WTC11 (cell line): ENCODE results near the gene BTBD8. TPM values are rescaled to one million over a fixed set of nuclear protein-coding genes. Genes with fewer than 3 reads are reported as not detected.

Source experiments
- ATAC-seq: fragments of 200-7000 bp; cut with Tn5 transposase; 2 replicates; pipeline ENCODE4 v1.10.0; 2021; ENCODE audit warnings: mild to moderate bottlenecking, moderate library complexity
- CTCF ChIA-PET: fragments of 300-600 bp; sonication (Branson Sonifier 250); formaldehyde crosslinking; loops from one replicate; lab custom pipeline; 2021; ENCODE audit warnings: antibody characterized with exemption; lab: Charles Lee
- POLR2A ChIA-PET: fragments of 350-600 bp; sonication (Branson Sonifier 250); formaldehyde crosslinking; loops from one replicate; lab custom pipeline; 2021; ENCODE audit warnings: antibody characterized with exemption; lab: Charles Lee
- DNase-seq: peaks from one replicate; pipeline ENCODE4 v3.0.0; 2021; ENCODE audit warnings: low spot score
- H3K27ac Mint-ChIP-seq: 2 replicates; pipeline ENCODE4 v1.8.0; 2021; ENCODE audit warnings: mixed read lengths
- H3K27me3 Mint-ChIP-seq: 2 replicates; pipeline ENCODE4 v1.8.0; 2021; ENCODE audit warnings: low read depth, mild to moderate bottlenecking, moderate library complexity, mixed read lengths
- H3K36me3 Mint-ChIP-seq: 2 replicates; pipeline ENCODE4 v1.8.0; 2021; ENCODE audit warnings: mixed read lengths
- H3K4me1 Mint-ChIP-seq: 2 replicates; pipeline ENCODE4 v1.8.0; 2022; ENCODE audit warnings: mixed read lengths
- H3K4me3 Mint-ChIP-seq: 2 replicates; pipeline ENCODE4 v1.8.0; 2021; ENCODE audit warnings: mild to moderate bottlenecking, moderate library complexity, mixed read lengths
- H3K9me3 Mint-ChIP-seq: 2 replicates; pipeline ENCODE4 v1.8.0; 2021; ENCODE audit warnings: mixed read lengths
- AR ChIP-seq: fragments of 250-450 bp; sonication (Bioruptor Pico); IDR thresholded peaks from 2 replicates; pipeline ENCODE4 v1.9.0; 2021; ENCODE audit warnings: mild to moderate bottlenecking
- ATF1 ChIP-seq: sonication (generic); formaldehyde crosslinking; IDR thresholded peaks from 2 replicates; pipeline ENCODE4 v1.8.1; 2023; ENCODE audit warnings: mild to moderate bottlenecking, moderate library complexity, missing genetic modification reagents
- E2F5 ChIP-seq: sonication (generic); formaldehyde crosslinking; IDR thresholded peaks from 2 replicates; pipeline ENCODE4 v1.8.1; 2022; ENCODE audit warnings: mild to moderate bottlenecking, moderate library complexity, missing genetic modification reagents
- ESRRA ChIP-seq: sonication (generic); formaldehyde crosslinking; IDR thresholded peaks from 2 replicates; pipeline ENCODE4 v1.8.1; 2022; ENCODE audit warnings: mild to moderate bottlenecking, missing genetic modification reagents, borderline replicate concordance
- GABPB1 ChIP-seq: sonication (generic); formaldehyde crosslinking; IDR thresholded peaks from 2 replicates; pipeline ENCODE4 v1.8.1; 2023; ENCODE audit warnings: mild to moderate bottlenecking, missing genetic modification reagents
- HMGA2 ChIP-seq: fragments of 250-450 bp; sonication (Bioruptor Pico); IDR thresholded peaks from 2 replicates; pipeline ENCODE4 v1.4.0; 2021; ENCODE audit warnings: mild to moderate bottlenecking, moderate library complexity
- MYBL2 ChIP-seq: sonication (generic); formaldehyde crosslinking; IDR thresholded peaks from 2 replicates; pipeline ENCODE4 v1.8.1; 2023; ENCODE audit warnings: mild to moderate bottlenecking, moderate library complexity, missing genetic modification reagents
- NFE2L1 ChIP-seq: sonication (generic); formaldehyde crosslinking; IDR thresholded peaks from 2 replicates; pipeline ENCODE4 v1.8.1; 2023; ENCODE audit warnings: missing genetic modification reagents
- PRRX2 ChIP-seq: fragments of 250-450 bp; sonication (Bioruptor Pico); IDR thresholded peaks from 2 replicates; pipeline ENCODE4 v1.8.0; 2021; ENCODE audit warnings: mild to moderate bottlenecking
- SMAD4 ChIP-seq: sonication (generic); formaldehyde crosslinking; IDR thresholded peaks from 2 replicates; pipeline ENCODE4 v1.8.0; 2022; ENCODE audit warnings: mild to moderate bottlenecking, missing genetic modification reagents
- SP1 ChIP-seq: sonication (generic); formaldehyde crosslinking; conservative IDR thresholded peaks from 2 replicates; pipeline ENCODE4 v1.8.1; 2022; ENCODE audit warnings: missing genetic modification reagents
- TCF7 ChIP-seq: sonication (generic); formaldehyde crosslinking; IDR thresholded peaks from 2 replicates; pipeline ENCODE4 v1.8.0; 2022; ENCODE audit warnings: mild to moderate bottlenecking, low read depth, missing genetic modification reagents, moderate library complexity
- ZBTB21 ChIP-seq: sonication (generic); formaldehyde crosslinking; IDR thresholded peaks from 2 replicates; pipeline ENCODE4 v1.8.1; 2023; ENCODE audit warnings: mild to moderate bottlenecking, missing genetic modification reagents, borderline replicate concordance
- ZNF121 ChIP-seq: sonication (generic); formaldehyde crosslinking; IDR thresholded peaks from 2 replicates; pipeline ENCODE4 v1.8.0; 2023; ENCODE audit warnings: missing genetic modification reagents
- ZNF219 ChIP-seq: sonication (generic); formaldehyde crosslinking; IDR thresholded peaks from 2 replicates; pipeline ENCODE4 v1.8.0; 2023; ENCODE audit warnings: missing genetic modification reagents, mild to moderate bottlenecking, borderline replicate concordance
- ZNF263 ChIP-seq: sonication (generic); formaldehyde crosslinking; IDR thresholded peaks from 2 replicates; pipeline ENCODE4 v1.8.1; 2022; ENCODE audit warnings: low read depth, mild to moderate bottlenecking, moderate library complexity, missing genetic modification reagents
- ZNF416 ChIP-seq: fragments of 250-450 bp; sonication (Bioruptor Pico); IDR thresholded peaks from 2 replicates; pipeline ENCODE4 v1.9.0; 2021; ENCODE audit warnings: mild to moderate bottlenecking, inconsistent platforms
- ZNF423 ChIP-seq: fragments of 250-450 bp; sonication (Bioruptor Pico); IDR thresholded peaks from 2 replicates; pipeline ENCODE4 v2.1.2; 2022; ENCODE audit warnings: mild to moderate bottlenecking, moderate library complexity
- ZNF532 ChIP-seq: fragments of 250-450 bp; sonication (Bioruptor Pico); IDR thresholded peaks from 2 replicates; pipeline ENCODE4 v1.9.0; 2021; ENCODE audit warnings: mild to moderate bottlenecking, borderline replicate concordance
- ZNF671 ChIP-seq: fragments of 250-450 bp; sonication (Bioruptor Pico); IDR thresholded peaks from 2 replicates; pipeline ENCODE4 v1.8.0; 2021; ENCODE audit warnings: mild to moderate bottlenecking
- total RNA-seq: library from RNA; stranded (reverse); gene quantifications from 3 replicates; pipeline ENCODE4 v1.2.3, GENCODE V29; 2021
- TF ChIP-seq, protein P1 (sequence below): sonication (generic); formaldehyde crosslinking; IDR thresholded peaks from 2 replicates; pipeline ENCODE4 v1.8.1; 2023; ENCODE audit warnings: mild to moderate bottlenecking, missing genetic modification reagents, moderate library complexity
- TF ChIP-seq, protein P2 (sequence below): sonication (generic); formaldehyde crosslinking; IDR thresholded peaks from 2 replicates; pipeline ENCODE4 v1.8.1; 2022; ENCODE audit warnings: low read depth, mild to moderate bottlenecking, moderate library complexity, missing genetic modification reagents, borderline replicate concordance

Gene BTBD8
- total RNA-seq, 1 experiment from 2014 or later = 3.7 TPM

GRCh38 chr1:92165389-92165788 is 85.2 kb downstream of the BTBD8 start (continued):
- no peak for TF ChIP-seq AR (CRISPR knock-in tag)
- no peak for TF ChIP-seq MYBL2
- no peak for TF ChIP-seq NFE2L1 (CRISPR knock-in tag)
- no peak for TF ChIP-seq ZNF219 (CRISPR knock-in tag)
- TF ChIP-seq, all 79 proteins: peak for 0

GRCh38 chr1:92167151-92167550 is 87.0 kb downstream of the BTBD8 start:
- no peak overlapping the region for H3K4me3 Mint-ChIP-seq
- H3K9me3 Mint-ChIP-seq = no peaks in the 10 kb centered on the region
- H3K4me1 Mint-ChIP-seq = no peaks in the 10 kb centered on the region
- no peak for TF ChIP-seq ZNF416 (CRISPR knock-in tag)
- no peak for TF ChIP-seq ZNF263 (CRISPR knock-in tag)
- no peak for TF ChIP-seq GABPB1 (CRISPR knock-in tag)
- no peak for TF ChIP-seq E2F5 (CRISPR knock-in tag)
- TF ChIP-seq, protein P1, sequence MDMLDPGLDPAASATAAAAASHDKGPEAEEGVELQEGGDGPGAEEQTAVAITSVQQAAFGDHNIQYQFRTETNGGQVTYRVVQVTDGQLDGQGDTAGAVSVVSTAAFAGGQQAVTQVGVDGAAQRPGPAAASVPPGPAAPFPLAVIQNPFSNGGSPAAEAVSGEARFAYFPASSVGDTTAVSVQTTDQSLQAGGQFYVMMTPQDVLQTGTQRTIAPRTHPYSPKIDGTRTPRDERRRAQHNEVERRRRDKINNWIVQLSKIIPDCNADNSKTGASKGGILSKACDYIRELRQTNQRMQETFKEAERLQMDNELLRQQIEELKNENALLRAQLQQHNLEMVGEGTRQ (CRISPR knock-in tag) = no peak
- no peak for TF ChIP-seq SP1 (CRISPR knock-in tag)
- no peak for TF ChIP-seq TCF7
- no peak for TF ChIP-seq ZNF121 (CRISPR knock-in tag)
- TF ChIP-seq ZNF671 (CRISPR knock-in tag) = no peak
- TF ChIP-seq PRRX2 (CRISPR knock-in tag) = no peak
- TF ChIP-seq, all 79 proteins: peak for 0
- ChIA-PET POLR2A (no interaction called here), CTCF (no interaction called here)
- H3K27me3 Mint-ChIP-seq = no peaks in the 10 kb centered on the region
- no peak for DNase-seq
- no peak for ATAC-seq
- H3K36me3 Mint-ChIP-seq = no peaks in the 10 kb centered on the region
- H3K27ac Mint-ChIP-seq = no peak overlapping the region

DNA sequence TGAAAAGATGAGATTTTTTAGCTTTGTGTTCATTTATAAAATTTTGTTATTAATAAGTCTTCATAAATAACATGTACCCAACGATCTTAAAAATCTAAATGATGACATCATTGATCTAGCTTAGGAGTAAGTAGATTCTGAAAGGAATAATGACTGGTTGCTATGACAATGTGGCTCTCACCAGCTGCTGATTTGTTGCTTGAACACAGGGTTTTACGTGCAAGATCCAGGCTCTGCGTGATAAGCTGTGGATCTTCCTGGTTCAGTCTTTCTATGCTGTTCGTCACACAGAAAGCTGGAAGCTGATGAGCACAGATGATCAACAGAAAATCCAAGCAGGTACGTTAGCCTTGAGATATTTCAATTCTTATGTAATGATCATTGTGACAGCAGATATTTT is 88.5 kb downstream of the BTBD8 start:
- POLR2A ChIA-PET = no interaction called here
- CTCF ChIA-PET = no interaction called here
- no peaks in the 10 kb centered on the region for H3K27me3 Mint-ChIP-seq
- no peak overlapping the region for H3K4me3 Mint-ChIP-seq
- no peak for TF ChIP-seq HMGA2
- TF ChIP-seq, protein P2, sequence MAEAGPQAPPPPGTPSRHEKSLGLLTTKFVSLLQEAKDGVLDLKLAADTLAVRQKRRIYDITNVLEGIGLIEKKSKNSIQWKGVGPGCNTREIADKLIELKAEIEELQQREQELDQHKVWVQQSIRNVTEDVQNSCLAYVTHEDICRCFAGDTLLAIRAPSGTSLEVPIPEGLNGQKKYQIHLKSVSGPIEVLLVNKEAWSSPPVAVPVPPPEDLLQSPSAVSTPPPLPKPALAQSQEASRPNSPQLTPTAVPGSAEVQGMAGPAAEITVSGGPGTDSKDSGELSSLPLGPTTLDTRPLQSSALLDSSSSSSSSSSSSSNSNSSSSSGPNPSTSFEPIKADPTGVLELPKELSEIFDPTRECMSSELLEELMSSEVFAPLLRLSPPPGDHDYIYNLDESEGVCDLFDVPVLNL = no peak
- TF ChIP-seq, all 79 proteins: peak for 0
- no peak overlapping the region for H3K27ac Mint-ChIP-seq
- ATAC-seq (no peak), DNase-seq (no peak)
- H3K4me1 Mint-ChIP-seq = no peaks in the 10 kb centered on the region
- H3K9me3 Mint-ChIP-seq = no peaks in the 10 kb centered on the region
- H3K36me3 Mint-ChIP-seq = no peaks in the 10 kb centered on the region

DNA sequence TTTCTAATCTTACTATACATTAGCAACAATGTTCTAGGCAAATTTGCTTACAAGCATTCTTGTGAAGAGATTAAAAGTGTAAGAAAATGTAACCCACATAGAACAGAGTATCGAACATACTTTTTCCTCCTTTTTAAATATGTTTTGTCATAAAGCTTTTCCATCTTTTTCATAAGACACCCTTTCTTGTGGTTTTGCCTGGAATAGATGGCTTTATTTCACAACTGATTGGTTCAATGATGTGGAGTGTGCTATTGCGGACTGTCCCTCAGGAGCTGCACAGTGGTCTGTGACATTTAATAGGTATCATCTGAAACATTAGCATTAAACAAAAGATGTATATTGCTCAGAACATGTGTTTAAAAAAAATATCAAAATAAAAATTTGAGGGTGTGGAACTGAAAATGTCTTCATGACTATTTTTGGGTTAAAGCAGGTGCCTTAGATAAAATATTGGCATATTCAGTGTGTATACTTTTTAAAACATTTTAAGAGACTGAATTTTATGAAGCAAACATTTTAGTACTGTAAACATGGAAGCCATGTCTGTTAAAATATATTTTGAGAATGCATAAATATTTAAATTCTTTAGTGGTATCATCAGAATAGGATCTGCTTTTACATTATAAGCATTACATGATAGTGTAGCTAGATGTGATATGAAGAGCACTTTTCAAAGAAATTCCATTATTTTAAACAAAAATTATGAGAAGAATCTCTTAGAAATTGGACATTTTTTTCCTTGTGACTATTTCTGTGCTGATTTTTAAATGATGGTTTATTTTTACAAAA is 89.3 kb downstream of the BTBD8 start:
- no peak for DNase-seq
- H3K27me3 Mint-ChIP-seq = no peaks in the 10 kb centered on the region
- ATAC-seq = no peak
- no peak overlapping the region for H3K27ac Mint-ChIP-seq
- peaks cover 4% of the 10 kb centered on the region; the same call in 1 of the 2 replicates for H3K4me1 Mint-ChIP-seq
- ChIA-PET CTCF (no interaction called here), POLR2A (no interaction called here)
- H3K9me3 Mint-ChIP-seq = no peaks in the 10 kb centered on the region
- no peak overlapping the region for H3K4me3 Mint-ChIP-seq
- no peaks in the 10 kb centered on the region for H3K36me3 Mint-ChIP-seq
- no peak for TF ChIP-seq ZNF423 (CRISPR knock-in tag)
- TF ChIP-seq SMAD4 (CRISPR knock-in tag) = no peak
- no peak for TF ChIP-seq HMGA2
- TF ChIP-seq ATF1 (CRISPR knock-in tag) = no peak
- TF ChIP-seq ZNF532 = no peak
- TF ChIP-seq TCF7 = no peak
- TF ChIP-seq ZBTB21 = no peak
- TF ChIP-seq ESRRA (CRISPR knock-in tag) = no peak
- TF ChIP-seq ZNF416 (CRISPR knock-in tag) = no peak
